ENCODE data around the gene TLN1. TPM values are rescaled to one million over a fixed set of nuclear protein-coding genes. Genes with fewer than 3 reads are reported as not detected.
A peak's percentile ranks its signal among the peaks of the same experiment; 100 is the strongest.

TLN1 gene
- total RNA-seq, result 250 and 670 TPM in 2 replicates

GRCh38 chr9:35732185-35732799 is at the start of gene TLN1, which contains the start of gene CREB3:
Gene TLN1 (minus strand): TSS chr9:35732195. CDS start chr9:35725694, 6,501 bp downstream.
Gene CREB3 (plus strand): TSS chr9:35732666. CDS start chr9:35732773, 107 bp downstream.
- peak; percentile 98 for DNase-seq

- no peak for DNase-seq
These were observed 49.1 kb upstream of the TLN1 start for GRCh38 chr9:35781066-35781465.

- DNase-seq, result no peak
These were observed 46.5 kb upstream of the TLN1 start for GRCh38 chr9:35778496-35778895.

- no peak for DNase-seq
These were observed 44.0 kb upstream of the TLN1 start for GRCh38 chr9:35776018-35776417.

- DNase-seq, result peak; percentile 59
These were observed 43.1 kb upstream of the TLN1 start for GRCh38 chr9:35774907-35775635.

GRCh38 chr9:35771943-35772342 is 39.9 kb upstream of the TLN1 start:
- no peak for DNase-seq

- peak; percentile 80 for DNase-seq
These were observed 39.5 kb upstream of the TLN1 start for GRCh38 chr9:35771534-35771933.

GRCh38 chr9:35771075-35771433 is 39.1 kb upstream of the TLN1 start:
- DNase-seq, result no peak

- no peak for DNase-seq
These were observed 37.8 kb upstream of the TLN1 start for GRCh38 chr9:35769763-35770162.

- DNase-seq, result no peak
These were observed 35.5 kb upstream of the TLN1 start for GRCh38 chr9:35767458-35767857.

GRCh38 chr9:35766997-35767396 is 35.0 kb upstream of the TLN1 start:
- DNase-seq, result no peak

GRCh38 chr9:35763803-35764202 is 31.8 kb upstream of the TLN1 start:
- DNase-seq, result no peak

GRCh38 chr9:35763181-35763580 is 31.2 kb upstream of the TLN1 start:
- no peak for DNase-seq

- DNase-seq, result peak; percentile 97
These were observed 28.7 kb upstream of the TLN1 start for GRCh38 chr9:35760651-35761050.

GRCh38 chr9:35759795-35760194 is 27.8 kb upstream of the TLN1 start:
- no peak for DNase-seq

- DNase-seq, result no peak
These were observed 26.6 kb upstream of the TLN1 start for GRCh38 chr9:35758475-35759050.

- no peak for DNase-seq
These were observed 25.9 kb upstream of the TLN1 start for GRCh38 chr9:35757892-35758275.

- peak; percentile 74 for DNase-seq
These were observed 25.4 kb upstream of the TLN1 start for GRCh38 chr9:35757226-35757891.

- peak; percentile 88 for DNase-seq
These were observed 24.6 kb upstream of the TLN1 start for GRCh38 chr9:35756275-35757225.

GRCh38 chr9:35755071-35755470 is 23.1 kb upstream of the TLN1 start:
- peak; percentile 46 for DNase-seq

GRCh38 chr9:35754264-35754663 is 22.3 kb upstream of the TLN1 start, which contains the start of gene MSMP:
Gene MSMP (minus strand): TSS chr9:35754276. CDS start chr9:35754129, 147 bp downstream.
- DNase-seq, result peak; percentile 57

- DNase-seq, result no peak
These were observed 21.5 kb upstream of the TLN1 start for GRCh38 chr9:35753466-35753865.

All from dermis blood vessel endothelial cell (primary cell).